B cell (primary cell): ENCODE data around the gene SPOCK1. TPM values are rescaled to one million over a fixed set of nuclear protein-coding genes. Genes with fewer than 3 reads are reported as not detected.

Experiments used
- ATAC-seq: fragments of 200-7000 bp; cut with Tn5 transposase; one replicate; pipeline ENCODE4 v1.10.0; 2021; ENCODE audit warnings: low read depth, mild to moderate bottlenecking, moderate number of reproducible peaks, moderate library complexity
- CTCF ChIA-PET: fragments of 350-600 bp; sonication (Branson Sonifier 250); formaldehyde crosslinking; loops from one replicate; lab custom pipeline; 2021; ENCODE audit warnings: antibody characterized with exemption, inconsistent platforms; lab: Charles Lee
- POLR2A ChIA-PET: fragments of 350-600 bp; sonication (Branson Sonifier 250); formaldehyde crosslinking; loops from one replicate; lab custom pipeline; 2021; ENCODE audit warnings: antibody characterized with exemption; lab: Charles Lee
- DNase-seq: peaks from one replicate; pipeline ENCODE4 v3.0.0; 2013
- H2AFZ ChIP-seq: 2 replicates; pipeline ENCODE4 v1.6.1; 2012; ENCODE audit warnings: mild to moderate bottlenecking, low read depth, low read length; ENCODE audit not compliant: insufficient read depth, poor library complexity, severe bottlenecking
- H3K27ac ChIP-seq, 2 donors: 1 replicate in 1 of 2; 2 replicates in 1 of 2; pipeline ENCODE4 v1.5.1; 2012 to 2013; ENCODE audit warnings: low read length in 2 of 2, mild to moderate bottlenecking in 2 of 2, moderate library complexity in 1 of 2
- H3K27me3 ChIP-seq, 4 experiments: fragments of 200-600 bp in 1 of 4; sonication (generic) in 1 of 4; replicated peaks in 1 of 4; 1 replicate in 2 of 4; 2 replicates in 2 of 4; pipeline versions ENCODE4 v1.6.1 to v1.7.0; 2013 to 2016; ENCODE audit warnings: low read length in 3 of 4, mild to moderate bottlenecking in 2 of 4, mixed read lengths in 1 of 4, moderate library complexity in 1 of 4; ENCODE audit not compliant: insufficient read depth in 4 of 4, control insufficient read depth in 3 of 4; ENCODE audit errors: control extremely low read depth in 1 of 4
- H3K36me3 ChIP-seq, 2 experiments: replicated peaks in 1 of 2; 1 replicate in 1 of 2; 2 replicates in 1 of 2; pipeline versions ENCODE4 v1.6.1 to v1.7.1; 2013; ENCODE audit warnings: low read length in 1 of 2; ENCODE audit not compliant: insufficient read depth in 2 of 2, control insufficient read depth in 1 of 2; ENCODE audit errors: control extremely low read depth in 1 of 2, extremely low read depth in 1 of 2
- H3K4me1 ChIP-seq, 2 donors: fragments of 200-600 bp in 1 of 2; sonication (generic) in 1 of 2; 1 replicate in 1 of 2; 2 replicates in 1 of 2; pipeline versions ENCODE4 v1.5.1 to v1.6.1; 2013 to 2017; ENCODE audit warnings: low read length in 2 of 2; ENCODE audit not compliant: control insufficient read depth in 2 of 2, insufficient read depth in 2 of 2
- H3K4me2 ChIP-seq: replicated peaks from 2 replicates; pipeline ENCODE3; 2012; ENCODE audit warnings: mild to moderate bottlenecking, low read depth, low read length; ENCODE audit not compliant: poor library complexity, severe bottlenecking
- H3K4me3 ChIP-seq, 5 experiments: fragments of 200-600 bp in 1 of 5; sonication (generic) in 1 of 5; 1 replicate in 3 of 5; 2 replicates in 2 of 5; pipeline versions ENCODE4 v1.5.1 to v1.7.0; 2011 to 2016; ENCODE audit warnings: low read length in 4 of 5, mild to moderate bottlenecking in 4 of 5, low read depth in 2 of 5, control low read depth in 1 of 5, moderate library complexity in 1 of 5; ENCODE audit not compliant: insufficient read depth in 1 of 5; ENCODE audit errors: control extremely low read depth in 1 of 5, extremely low read depth in 1 of 5
- H3K79me2 ChIP-seq: fragments of 200-600 bp; sonication (generic); one replicate; pipeline ENCODE4 v1.6.0; 2016; ENCODE audit warnings: low read length; ENCODE audit not compliant: control insufficient read depth, insufficient read depth
- H3K9ac ChIP-seq: fragments of 200-600 bp; sonication (generic); 2 replicates; pipeline ENCODE4 v1.6.1; 2017; ENCODE audit warnings: mild to moderate bottlenecking, low read length, moderate library complexity
- H3K9me3 ChIP-seq, 3 donors: one replicate each; pipeline versions ENCODE4 v1.6.1 to v1.7.1; 2013; ENCODE audit warnings: low read length in 2 of 3; ENCODE audit not compliant: control insufficient read depth in 2 of 3, insufficient read depth in 1 of 3; ENCODE audit errors: control extremely low read depth in 1 of 3
- H4K20me1 ChIP-seq: 2 replicates; pipeline ENCODE4 v1.6.0; 2012; ENCODE audit warnings: mild to moderate bottlenecking, low read length; ENCODE audit not compliant: insufficient read depth, control insufficient read depth, poor library complexity, severe bottlenecking
- H3K27ac Mint-ChIP-seq: one replicate; pipeline ENCODE4 v1.8.0; 2021; ENCODE audit warnings: mixed read lengths
- H3K27me3 Mint-ChIP-seq: one replicate; pipeline ENCODE4 v1.8.0; 2021; ENCODE audit warnings: mixed read lengths
- H3K4me1 Mint-ChIP-seq: one replicate; pipeline ENCODE4 v1.8.0; 2021; ENCODE audit warnings: mixed read lengths
- H3K4me3 Mint-ChIP-seq: one replicate; pipeline ENCODE4 v1.8.0; 2021; ENCODE audit warnings: mixed read lengths
- H3K9me3 Mint-ChIP-seq: one replicate; pipeline ENCODE4 v1.8.0; 2022; ENCODE audit warnings: mixed read lengths; ENCODE audit not compliant: insufficient read depth
- EZH2 ChIP-seq: IDR thresholded peaks from 2 replicates; pipeline ENCODE4 v1.6.1; 2012; ENCODE audit warnings: borderline replicate concordance, low read depth, mild to moderate bottlenecking, moderate library complexity, low read length; ENCODE audit not compliant: insufficient read depth, poor library complexity, severe bottlenecking
- WGBS: methylation state at CpG from one replicate; pipeline ENCODE4 v1.1.5; 2013; ENCODE audit warnings: missing lambda C conversion rate; ENCODE audit not compliant: insufficient coverage; 5-methylcytosine and 5-hydroxymethylcytosine counted together
- intact Hi-C: fragments of 100-400 bp; cut with micrococcal nuclease; formaldehyde crosslinking; loops from one replicate; pipeline ENCODE4 v1.10.0; 2022
- polyA plus RNA-seq: library from polyadenylated mRNA; depleted of rRNA; stranded (reverse); fragments of >200 nt; gene quantifications from 2 replicates; pipeline ENCODE4 v1.2.3, GENCODE V29; 2012
- total RNA-seq, 2 donors: library from RNA; stranded (reverse); fragments of 120-200 nt in 1 of 2; gene quantifications; 1 replicate in 1 of 2; 2 replicates in 1 of 2; pipeline versions ENCODE4 v1.2.3 to v1.2.4, GENCODE V29; 2013 to 2022
- TF ChIP-seq, protein P1 (sequence below): fragments of 200-600 bp; IDR thresholded peaks from one replicate; pipeline ENCODE4 v1.8.0; 2022; ENCODE audit warnings: antibody characterized with exemption, mild to moderate bottlenecking

Gene SPOCK1
- total and polyA plus RNA-seq, 2 donors (not counting 1 experiment from before 2014, with no cell fraction given): not detected

DNA sequence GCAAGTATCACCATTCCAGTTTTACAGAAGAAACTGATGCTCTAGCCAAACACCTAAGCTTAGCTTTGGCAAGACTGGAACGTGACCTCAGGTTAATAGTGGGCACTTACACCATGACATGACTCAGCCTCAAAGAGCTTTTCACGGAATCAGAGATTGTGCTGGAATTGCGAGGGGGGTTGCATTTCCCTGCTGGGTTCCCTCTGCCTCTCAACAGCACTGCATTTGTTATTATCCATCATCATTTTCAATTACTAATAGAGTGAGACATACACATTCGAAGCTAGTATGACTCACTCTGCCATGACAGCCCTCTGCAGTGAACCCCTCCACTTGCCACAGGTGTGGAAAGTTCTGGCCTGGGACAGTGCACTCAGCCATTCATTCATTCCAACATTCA is 8.0 kb downstream of the SPOCK1 start:
- Histone ChIP-seq H3K4me3 (no peak overlapping the region), H3K4me1 (no peaks in the 10 kb centered on the region), H2AFZ (no peak overlapping the region), H3K27ac (no peak overlapping the region), H3K9me3 (no peaks in the 10 kb centered on the region), H3K4me2 (no peak overlapping the region), H3K27me3 (peaks cover 0 to under 1% (median 0%) of the 10 kb centered on the region in 4 experiments), H4K20me1 (no peaks in the 10 kb centered on the region), H3K36me3 (no peaks in the 10 kb centered on the region), H3K9ac (no peak overlapping the region), H3K79me2 (no peaks in the 10 kb centered on the region)
- H3K9me3 Mint-ChIP-seq: no peaks in the 10 kb centered on the region
- ATAC-seq (no peak), DNase-seq (no peak)
- no peak overlapping the region for H3K27ac Mint-ChIP-seq
- WGBS: 88% methylated on average over 4 of the region's 4 CpGs
- peaks cover 17% of the 10 kb centered on the region for H3K27me3 Mint-ChIP-seq
- ChIA-PET POLR2A (no interaction called here), CTCF (no interaction called here)
- intact Hi-C loops: no loop called here
- TF ChIP-seq, protein P1, sequence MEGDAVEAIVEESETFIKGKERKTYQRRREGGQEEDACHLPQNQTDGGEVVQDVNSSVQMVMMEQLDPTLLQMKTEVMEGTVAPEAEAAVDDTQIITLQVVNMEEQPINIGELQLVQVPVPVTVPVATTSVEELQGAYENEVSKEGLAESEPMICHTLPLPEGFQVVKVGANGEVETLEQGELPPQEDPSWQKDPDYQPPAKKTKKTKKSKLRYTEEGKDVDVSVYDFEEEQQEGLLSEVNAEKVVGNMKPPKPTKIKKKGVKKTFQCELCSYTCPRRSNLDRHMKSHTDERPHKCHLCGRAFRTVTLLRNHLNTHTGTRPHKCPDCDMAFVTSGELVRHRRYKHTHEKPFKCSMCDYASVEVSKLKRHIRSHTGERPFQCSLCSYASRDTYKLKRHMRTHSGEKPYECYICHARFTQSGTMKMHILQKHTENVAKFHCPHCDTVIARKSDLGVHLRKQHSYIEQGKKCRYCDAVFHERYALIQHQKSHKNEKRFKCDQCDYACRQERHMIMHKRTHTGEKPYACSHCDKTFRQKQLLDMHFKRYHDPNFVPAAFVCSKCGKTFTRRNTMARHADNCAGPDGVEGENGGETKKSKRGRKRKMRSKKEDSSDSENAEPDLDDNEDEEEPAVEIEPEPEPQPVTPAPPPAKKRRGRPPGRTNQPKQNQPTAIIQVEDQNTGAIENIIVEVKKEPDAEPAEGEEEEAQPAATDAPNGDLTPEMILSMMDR: no peak
- no peak for TF ChIP-seq EZH2
- no peak overlapping the region for H3K4me3 Mint-ChIP-seq
- no peaks in the 10 kb centered on the region for H3K4me1 Mint-ChIP-seq

DNA sequence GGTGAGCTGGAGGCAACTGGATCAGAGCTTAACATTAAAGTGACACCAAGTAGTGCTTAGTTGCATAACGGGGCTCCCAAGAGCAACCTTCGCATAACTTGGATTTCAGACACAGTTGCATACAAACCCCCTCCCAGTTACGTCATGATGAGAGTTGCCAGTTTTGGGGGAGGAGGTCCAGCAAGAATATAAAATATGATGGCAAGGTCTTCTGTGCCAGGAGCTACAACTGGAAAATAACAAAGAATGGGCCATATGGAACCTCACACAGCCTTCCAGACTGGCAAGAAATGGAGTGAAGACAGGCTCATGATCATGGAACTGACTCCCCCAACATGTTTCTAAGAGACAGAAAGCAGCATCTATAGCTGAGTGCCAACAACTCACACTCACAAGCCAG is 8.5 kb downstream of the SPOCK1 start:
- no peak overlapping the region for H3K27ac Mint-ChIP-seq
- no peaks in the 10 kb centered on the region for H4K20me1 ChIP-seq
- no peak overlapping the region for H3K27ac ChIP-seq
- H3K4me2 ChIP-seq: no peak overlapping the region
- no peaks in the 10 kb centered on the region for H3K9me3 ChIP-seq
- ChIA-PET CTCF (no interaction called here), POLR2A (no interaction called here)
- no peak overlapping the region for H3K4me3 Mint-ChIP-seq
- H3K27me3 ChIP-seq: no peaks in the 10 kb centered on the region
- ATAC-seq (no peak), DNase-seq (no peak)
- no peaks in the 10 kb centered on the region for H3K9me3 Mint-ChIP-seq
- H3K4me1 Mint-ChIP-seq: no peaks in the 10 kb centered on the region
- no peaks in the 10 kb centered on the region for H3K4me1 ChIP-seq
- H3K36me3 ChIP-seq: no peaks in the 10 kb centered on the region
- H3K9ac ChIP-seq: no peak overlapping the region
- TF ChIP-seq, protein P1: no peak
- no peak for TF ChIP-seq EZH2
- H3K27me3 Mint-ChIP-seq: peaks cover 16% of the 10 kb centered on the region
- intact Hi-C loops: no loop called here
- 90% methylated on average over 2 of the region's 3 CpGs for WGBS
- no peak overlapping the region for H2AFZ ChIP-seq
- no peak overlapping the region for H3K4me3 ChIP-seq
- H3K79me2 ChIP-seq: no peaks in the 10 kb centered on the region
